Heart left ventricle (tissue), 16 donors: ENCODE results near the gene MPI. TPM values are rescaled to one million over a fixed set of nuclear protein-coding genes. Genes with fewer than 3 reads are reported as not detected.

Source experiments
- ATAC-seq, 4 donors: fragments of 200-7000 bp; cut with Tn5 transposase; one replicate each; pipeline ENCODE4 v1.9.1; 2020 to 2022; ENCODE audit warnings: moderate library complexity in 4 of 4, mild to moderate bottlenecking in 3 of 4, moderate number of reproducible peaks in 1 of 4
- DNase-seq, 5 donors: peaks; one replicate each; pipeline ENCODE4 v3.0.0-alpha.2; 2020
- H3K27ac ChIP-seq, 12 donors: fragments of 200-600 bp; sonication (generic) in 4 of 12; one replicate each; pipeline versions ENCODE4 v1.5.0 to v1.8.0; 2016 to 2022; ENCODE audit warnings: mild to moderate bottlenecking in 2 of 12
- H3K27me3 ChIP-seq, 9 donors: fragments of 200-600 bp; sonication (generic) in 2 of 9; one replicate each; pipeline versions ENCODE4 v1.5.1 to v1.8.0; 2016 to 2022; ENCODE audit warnings: mild to moderate bottlenecking in 3 of 9
- H3K36me3 ChIP-seq, 9 donors: fragments of 200-600 bp; sonication (generic) in 2 of 9; one replicate each; pipeline versions ENCODE4 v1.5.0 to v1.8.0; 2018 to 2022; ENCODE audit warnings: mild to moderate bottlenecking in 2 of 9
- H3K4me1 ChIP-seq, 12 donors: fragments of 200-600 bp; sonication (generic) in 4 of 12; one replicate each; pipeline versions ENCODE4 v1.5.0 to v1.8.0; 2016 to 2022; ENCODE audit warnings: mild to moderate bottlenecking in 3 of 12
- H3K4me3 ChIP-seq, 12 donors: fragments of 200-600 bp; sonication (generic) in 4 of 12; one replicate each; pipeline versions ENCODE4 v1.5.0 to v1.8.0; 2017 to 2022; ENCODE audit warnings: mild to moderate bottlenecking in 9 of 12, moderate library complexity in 4 of 12
- H3K9me3 ChIP-seq, 12 donors: fragments of 200-600 bp; sonication (generic) in 4 of 12; one replicate each; pipeline versions ENCODE4 v1.5.0 to v1.8.0; 2016 to 2022; ENCODE audit warnings: mild to moderate bottlenecking in 1 of 12
- CTCF ChIP-seq, 12 donors: fragments of 200-600 bp; sonication (generic) in 4 of 12; IDR thresholded peaks; one replicate each; pipeline versions ENCODE4 v1.5.0 to v1.8.0; 2018 to 2022; ENCODE audit warnings: antibody characterized with exemption in 12 of 12, mild to moderate bottlenecking in 5 of 12
- POLR2A ChIP-seq, 2 donors: fragments of 450-650 bp; IDR thresholded peaks; one replicate each; pipeline ENCODE4 v1.6.1; 2017; ENCODE audit warnings: antibody characterized with exemption in 2 of 2, mild to moderate bottlenecking in 2 of 2, moderate library complexity in 2 of 2
- WGBS, 4 donors: extraction: QIAGEN DNeasy Blood & Tissue Kit in 2 of 4; methylation state at CpG; one replicate each; pipeline versions ENCODE4 v1.1.5 to v1.1.7; 2013 to 2018; 5-methylcytosine and 5-hydroxymethylcytosine counted together
- intact Hi-C, 10 donors: fragments of 100-400 bp; cut with DNase I; formaldehyde crosslinking; loops; one replicate each; pipeline versions ENCODE4 v1.11.1 to v1.14.2; 2022
- polyA plus RNA-seq, 2 donors: library from polyadenylated mRNA; stranded (reverse); fragments of 200-250 nt; gene quantifications; one replicate each; pipeline ENCODE4 v1.2.3, GENCODE V29; 2013
- total RNA-seq, 9 donors: library from RNA; depleted of rRNA in 2 of 9; stranded (reverse); fragments of >200 nt in 2 of 9; fragmentation: NEBNext Ultra II Directional in 3 of 9; extraction: Animal tissue kit (Norgen Biotek cat#: 25700) in 3 of 9; gene quantifications; one replicate each; pipeline versions ENCODE4 v1.1.0 to v1.2.4, GENCODE V29; 2016 to 2023
- donor health status: ischemic (EF 13 %, LVEDD 7.1; RV severe dilation, severe dysfunction).
- donor health status: healthy with polysubstance abuse.
- donor health status: DM: no; HTN: yes; CAD: no.
- donor health status: DM: no; HTN: no; CAD: no.
- donor health status: ischemic (EF 25% LVEDD 6.9; RV normal size, moderate dysfunction).
- donor health status: ischemic (EF 25% LVEDD 5.7; RV mildly dilated, moderate dysfunction).
- donor health status: healthy.
- donor health status: DM: yes; HTN: yes; CAD: no.
- donor health status: ischemic (EF 35%, LVEDD 5.7; RV mildly dilated, moderate dysfunction).
- donor health status: nonischemic (EF 11% LVEDD 7.7; RV severe dilation, severe dysfunction).
- donor health status: DM: yes; HTN: yes; CAD: no.
- donor health status: PGD.
- donor health status: ischemic (EF 29% LVEDD 5.4; RV normal size, mild dysfunction).
- donor health status: nonischemic (EF 23%, LVEDD 6.1; RV moderate dilation, normal function).

MPI gene
- total and polyA plus RNA-seq, 11 donors, result 22.4 to 85.7 (median 59.0) TPM

- Histone ChIP-seq H3K36me3 (peaks cover 0 to 65% (median 46%) of the 10 kb centered on the region in 9 donors), H3K4me3 (no peak overlapping the region)
- intact Hi-C loops, result loop anchor here in 7 of 10 donors (5.0 to 10.0 kb wide), 7 partner anchors 48 to 227 kb away; partner anchors contain the start of genes FAM219B (in 2 of the 7), MPI (in 2 of the 7) and CLK3 (in 1 of the 7)
These were observed 45.3 kb upstream of the MPI start for GRCh38 chr15:74844319-74845207.

GRCh38 chr15:74845208-74845568, 44.7 kb upstream of the MPI start:
- Histone ChIP-seq H3K27me3 (no peaks in the 10 kb centered on the region), H3K4me3 (no peak overlapping the region), H3K4me1 (peaks cover 0 to 38% (median 22%) of the 10 kb centered on the region in 12 donors), H3K9me3 (no peaks in the 10 kb centered on the region), H3K36me3 (peaks cover 0 to 65% (median 50%) of the 10 kb centered on the region in 9 donors), H3K27ac (peak overlapping the region in 1 of 12 donors; percentile 92)
- no peak for ATAC-seq
- no peak for DNase-seq
- intact Hi-C loops, result loop anchor here in 4 of 10 donors (5.0 to 10.0 kb wide), 4 partner anchors 47 to 60 kb away; partner anchors contain the start of genes MPI (in 2 of the 4) and FAM219B (in 1 of the 4)
- TF ChIP-seq POLR2A (IDR thresholded peaks at IDR 0.05) (no peak), CTCF (IDR thresholded peaks at IDR 0.05) (no peak)
- 78 to 85% (median 80%) methylated on average over 4 to 5 of the region's 5 CpGs for WGBS, 4 donors

More at GRCh38 chr15:74844319-74845207, 45.3 kb upstream of the MPI start:
- 84 to 97% (median 86%) methylated on average over 8 to 12 of the region's 12 CpGs for WGBS, 4 donors
- ATAC-seq (no peak), DNase-seq (no peak)
- Histone ChIP-seq H3K27me3 (no peaks in the 10 kb centered on the region), H3K27ac (peak overlapping the region in 4 of 12 donors; percentile 92 to 93 (median 92)), H3K9me3 (no peaks in the 10 kb centered on the region), H3K4me1 (peaks cover 0 to 38% (median 22%) of the 10 kb centered on the region in 12 donors)
- TF ChIP-seq CTCF (IDR thresholded peaks at IDR 0.05), result no peak
- TF ChIP-seq POLR2A (IDR thresholded peaks at IDR 0.05), result no peak

- no peak for ATAC-seq
- Histone ChIP-seq H3K27me3 (no peaks in the 10 kb centered on the region), H3K27ac (peak overlapping the region in 1 of 12 donors; percentile 92), H3K9me3 (no peaks in the 10 kb centered on the region), H3K4me1 (peaks cover 0 to 38% (median 22%) of the 10 kb centered on the region in 12 donors), H3K4me3 (no peak overlapping the region), H3K36me3 (peaks cover 1 to 65% (median 54%) of the 10 kb centered on the region in 9 donors)
- no peak for TF ChIP-seq POLR2A (IDR thresholded peaks at IDR 0.05)
- no peak for TF ChIP-seq CTCF (IDR thresholded peaks at IDR 0.05)
- 91 to 93% (median 92%) methylated on average over 4 of the region's 4 CpGs for WGBS, 4 donors
- no peak for DNase-seq
- intact Hi-C loops, result loop anchor here in 4 of 10 donors (5.0 to 10.0 kb wide), 4 partner anchors 47 to 59 kb away; partner anchors contain the start of genes MPI (in 2 of the 4) and FAM219B (in 1 of the 4)
These were observed 44.3 kb upstream of the MPI start for GRCh38 chr15:74845581-74845980.

- Histone ChIP-seq H3K4me1 (peaks cover 0 to 26% (median 14%) of the 10 kb centered on the region in 12 donors), H3K27ac (peak overlapping the region in 10 of 12 donors; percentile 23 to 72 (median 44)), H3K36me3 (peaks cover 3 to 78% (median 70%) of the 10 kb centered on the region in 9 donors), H3K27me3 (no peaks in the 10 kb centered on the region), H3K9me3 (no peaks in the 10 kb centered on the region), H3K4me3 (no peak overlapping the region)
- no peak for TF ChIP-seq POLR2A (IDR thresholded peaks at IDR 0.05)
- TF ChIP-seq CTCF (IDR thresholded peaks at IDR 0.05), result no peak
- 41 to 73% (median 56%) methylated on average over 2 to 3 of the region's 3 CpGs for WGBS, 4 donors
- peak in 4 of 5 donors; percentile 56 to 77 (median 66) for DNase-seq
- ATAC-seq, result peak; percentile 46 to 68 (median 57)
- intact Hi-C loops, result loop anchor here in 4 of 10 donors (5.0 to 10.0 kb wide), 4 partner anchors 45 to 57 kb away; partner anchors contain the start of genes MPI (in 2 of the 4) and FAM219B (in 1 of the 4)
These were observed 42.4 kb upstream of the MPI start for GRCh38 chr15:74847432-74847831.
